DMS153 treated with DMSO at 0.1 percent for 48 hours (cell line): ENCODE measurements around the gene ALDH7A1.
A peak's percentile ranks its signal among the peaks of the same experiment; 100 is the strongest.
"Not testable (repeated sequence)": the region's sequence is repeated elsewhere in the genome, so short reads cannot be mapped to it uniquely, and the experiment has no call there.

ENCODE experiments used
- DNase-seq: peaks from one replicate; lab custom pipeline; 2025; ENCODE audit not compliant: unreplicated experiment; lab: John Stamatoyannopoulos, UW

Gene ALDH7A1

GRCh38 chr5:126594748-126595485, at the start of gene ALDH7A1:
Gene ALDH7A1 (minus strand): TSS chr5:126595219. CDS start chr5:126595198, 21 bp downstream.
- DNase-seq = peak; percentile 11

GRCh38 chr5:126641387-126641786, 46.4 kb upstream of the ALDH7A1 start:
- DNase-seq = no peak

- no peak for DNase-seq
Measured at GRCh38 chr5:126640866-126641265, 45.8 kb upstream of the ALDH7A1 start.

GRCh38 chr5:126636956-126637355, 41.9 kb upstream of the ALDH7A1 start:
- no peak for DNase-seq

- no peak for DNase-seq
Measured at GRCh38 chr5:126635585-126635984, 40.6 kb upstream of the ALDH7A1 start.

- no peak for DNase-seq
Measured at GRCh38 chr5:126633552-126633951, 38.5 kb upstream of the ALDH7A1 start.

- no peak for DNase-seq
Measured at GRCh38 chr5:126631920-126632319, 36.9 kb upstream of the ALDH7A1 start.

- DNase-seq = no peak
Measured at GRCh38 chr5:126628102-126628501, 33.1 kb upstream of the ALDH7A1 start.

- no peak for DNase-seq
Measured at GRCh38 chr5:126624534-126624933, 29.5 kb upstream of the ALDH7A1 start.

GRCh38 chr5:126619781-126620180, 24.8 kb upstream of the ALDH7A1 start:
- DNase-seq = no peak

- not testable (repeated sequence) for DNase-seq
Measured at GRCh38 chr5:126617603-126618002, 22.6 kb upstream of the ALDH7A1 start.

GRCh38 chr5:126615286-126615685, 20.3 kb upstream of the ALDH7A1 start:
- no peak for DNase-seq

GRCh38 chr5:126613941-126614592, 19.0 kb upstream of the ALDH7A1 start:
- no peak for DNase-seq

GRCh38 chr5:126610616-126611015, 15.6 kb upstream of the ALDH7A1 start:
- DNase-seq = no peak

- DNase-seq = no peak
Measured at GRCh38 chr5:126610160-126610559, 15.1 kb upstream of the ALDH7A1 start.

- no peak for DNase-seq
Measured at GRCh38 chr5:126605525-126605924, 10.5 kb upstream of the ALDH7A1 start.

- DNase-seq = no peak
Measured at GRCh38 chr5:126603402-126603991, 8.5 kb upstream of the ALDH7A1 start.

- peak; percentile 1 for DNase-seq
Measured at GRCh38 chr5:126600631-126601511, 5.9 kb upstream of the ALDH7A1 start, which contains the start of gene PHAX. Gene PHAX (plus strand): TSS chr5:126600947. CDS start chr5:126600963, 16 bp downstream.

- DNase-seq = not testable (repeated sequence)
Measured at GRCh38 chr5:126599971-126600630, 5.1 kb upstream of the ALDH7A1 start.

- DNase-seq = no peak
Measured at GRCh38 chr5:126599499-126599898, 4.5 kb upstream of the ALDH7A1 start.

- DNase-seq = no peak
Measured at GRCh38 chr5:126597156-126597555, 2.1 kb upstream of the ALDH7A1 start.
